ENCODE measurements around the gene ITGA2B. TPM values are rescaled to one million over a fixed set of nuclear protein-coding genes. Genes with fewer than 3 reads are reported as not detected.
"Not testable (repeated sequence)": the region's sequence is repeated elsewhere in the genome, so short reads cannot be mapped to it uniquely, and the experiment has no call there.

The ITGA2B gene
- total RNA-seq, 1 donor, result 54.5 TPM

GRCh38 chr17:44353672-44354331 is 35.6 kb downstream of the ITGA2B start:
- Histone ChIP-seq H3K27me3 (ENCODE audit: insufficient read depth, low read length) (no peaks in the 10 kb centered on the region), H3K9me3 (ENCODE audit: low read depth, low read length) (no peaks in the 10 kb centered on the region), H3K4me3 (ENCODE audit: low read length) (peak overlapping the region; percentile 22), H3K4me1 (ENCODE audit: insufficient read depth, low read length) (peaks cover 24% of the 10 kb centered on the region)

GRCh38 chr17:44352828-44353671 is 36.4 kb downstream of the ITGA2B start:
- Histone ChIP-seq H3K27me3 (ENCODE audit: insufficient read depth, low read length) (no peaks in the 10 kb centered on the region), H3K9me3 (ENCODE audit: low read depth, low read length) (no peaks in the 10 kb centered on the region), H3K4me3 (ENCODE audit: low read length) (peak overlapping the region; percentile 22), H3K4me1 (ENCODE audit: insufficient read depth, low read length) (peaks cover 32% of the 10 kb centered on the region)

GRCh38 chr17:44351961-44352827 is 37.3 kb downstream of the ITGA2B start:
- Histone ChIP-seq H3K4me1 (ENCODE audit: insufficient read depth, low read length) (peaks cover 41% of the 10 kb centered on the region), H3K27me3 (ENCODE audit: insufficient read depth, low read length) (no peaks in the 10 kb centered on the region), H3K9me3 (ENCODE audit: low read depth, low read length) (no peaks in the 10 kb centered on the region), H3K4me3 (ENCODE audit: low read length) (no peak overlapping the region)

DNA sequence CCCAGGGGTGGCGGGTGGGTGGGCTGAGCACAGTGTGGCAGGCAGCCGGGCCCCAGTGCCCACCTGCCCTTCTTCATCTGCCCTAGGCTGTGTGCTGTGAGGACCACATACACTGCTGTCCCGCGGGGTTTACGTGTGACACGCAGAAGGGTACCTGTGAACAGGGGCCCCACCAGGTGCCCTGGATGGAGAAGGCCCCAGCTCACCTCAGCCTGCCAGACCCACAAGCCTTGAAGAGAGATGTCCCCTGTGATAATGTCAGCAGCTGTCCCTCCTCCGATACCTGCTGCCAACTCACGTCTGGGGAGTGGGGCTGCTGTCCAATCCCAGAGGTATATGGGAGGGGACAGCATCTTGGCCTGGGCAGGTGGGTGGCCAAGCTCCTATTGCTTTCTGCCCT is 38.0 kb downstream of the ITGA2B start:
- Histone ChIP-seq H3K4me1 (ENCODE audit: insufficient read depth, low read length) (peaks cover 48% of the 10 kb centered on the region), H3K27me3 (ENCODE audit: insufficient read depth, low read length) (no peaks in the 10 kb centered on the region), H3K9me3 (ENCODE audit: low read depth, low read length) (no peaks in the 10 kb centered on the region), H3K4me3 (ENCODE audit: low read length) (no peak overlapping the region)

DNA sequence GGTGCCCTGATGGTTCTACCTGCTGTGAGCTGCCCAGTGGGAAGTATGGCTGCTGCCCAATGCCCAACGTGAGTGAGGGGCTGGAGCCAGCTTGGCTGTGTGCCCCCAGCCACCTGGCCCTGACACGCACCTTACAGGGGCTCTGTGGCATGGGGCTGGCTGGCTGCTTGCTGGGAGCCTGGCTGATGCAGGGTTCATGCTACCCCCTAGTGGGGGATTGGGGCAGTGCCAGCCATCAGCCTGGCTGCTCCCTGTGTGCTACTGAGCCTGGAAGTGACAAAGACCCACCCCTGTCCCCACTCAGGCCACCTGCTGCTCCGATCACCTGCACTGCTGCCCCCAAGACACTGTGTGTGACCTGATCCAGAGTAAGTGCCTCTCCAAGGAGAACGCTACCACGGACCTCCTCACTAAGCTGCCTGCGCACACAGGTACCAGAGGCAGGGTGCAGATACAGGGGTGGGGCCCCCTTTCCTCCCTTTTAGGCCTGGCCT is 38.7 kb downstream of the ITGA2B start:
- no peaks in the 10 kb centered on the region for H3K9me3 ChIP-seq (ENCODE audit: low read depth, low read length)
- H3K4me1 ChIP-seq (ENCODE audit: insufficient read depth, low read length), result peaks cover 55% of the 10 kb centered on the region
- no peaks in the 10 kb centered on the region for H3K27me3 ChIP-seq (ENCODE audit: insufficient read depth, low read length)
- H3K4me3 ChIP-seq (ENCODE audit: low read length), result no peak overlapping the region

DNA sequence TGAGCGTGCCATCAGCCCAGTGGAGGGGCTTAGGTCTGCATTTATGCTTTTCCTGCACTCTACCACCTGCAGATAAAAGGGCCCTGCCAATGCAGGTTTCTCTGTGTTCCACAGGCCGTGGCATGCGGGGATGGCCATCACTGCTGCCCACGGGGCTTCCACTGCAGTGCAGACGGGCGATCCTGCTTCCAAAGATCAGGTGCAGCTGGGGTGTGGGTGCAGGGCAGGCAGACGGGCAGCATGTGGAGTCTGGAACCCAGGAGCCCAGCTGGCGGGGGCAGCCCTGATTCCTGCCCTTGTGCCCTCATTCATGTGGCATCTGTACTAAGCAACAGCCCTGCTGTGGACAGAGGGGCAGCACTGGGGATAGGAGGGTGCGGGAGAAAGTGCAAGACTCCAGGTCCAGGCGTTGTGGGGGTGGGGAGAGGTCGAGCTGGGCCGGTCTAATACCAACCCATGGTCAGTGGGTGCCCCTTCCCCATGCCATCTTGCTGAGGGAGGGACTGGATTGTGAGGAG is 39.8 kb downstream of the ITGA2B start:
- peaks cover 63% of the 10 kb centered on the region for H3K4me1 ChIP-seq (ENCODE audit: insufficient read depth, low read length)
- no peaks in the 10 kb centered on the region for H3K27me3 ChIP-seq (ENCODE audit: insufficient read depth, low read length)
- no peak overlapping the region for H3K4me3 ChIP-seq (ENCODE audit: low read length)

GRCh38 chr17:44348988-44349364 is 40.5 kb downstream of the ITGA2B start:
- H3K4me3 ChIP-seq (ENCODE audit: low read length), result no peak overlapping the region
- H3K27me3 ChIP-seq (ENCODE audit: insufficient read depth, low read length), result no peaks in the 10 kb centered on the region
- no peaks in the 10 kb centered on the region for H3K9me3 ChIP-seq (ENCODE audit: low read depth, low read length)
- H3K4me1 ChIP-seq (ENCODE audit: insufficient read depth, low read length), result peaks cover 69% of the 10 kb centered on the region

More for the DNA sequence above, 39.8 kb downstream of the ITGA2B start:
- no peaks in the 10 kb centered on the region for H3K9me3 ChIP-seq (ENCODE audit: low read depth, low read length)

GRCh38 chr17:44348234-44348987 is 41.0 kb downstream of the ITGA2B start:
- Histone ChIP-seq H3K4me3 (ENCODE audit: low read length) (no peak overlapping the region), H3K27me3 (ENCODE audit: insufficient read depth, low read length) (no peaks in the 10 kb centered on the region), H3K9me3 (ENCODE audit: low read depth, low read length) (no peaks in the 10 kb centered on the region), H3K4me1 (ENCODE audit: insufficient read depth, low read length) (peaks cover 68% of the 10 kb centered on the region)

DNA sequence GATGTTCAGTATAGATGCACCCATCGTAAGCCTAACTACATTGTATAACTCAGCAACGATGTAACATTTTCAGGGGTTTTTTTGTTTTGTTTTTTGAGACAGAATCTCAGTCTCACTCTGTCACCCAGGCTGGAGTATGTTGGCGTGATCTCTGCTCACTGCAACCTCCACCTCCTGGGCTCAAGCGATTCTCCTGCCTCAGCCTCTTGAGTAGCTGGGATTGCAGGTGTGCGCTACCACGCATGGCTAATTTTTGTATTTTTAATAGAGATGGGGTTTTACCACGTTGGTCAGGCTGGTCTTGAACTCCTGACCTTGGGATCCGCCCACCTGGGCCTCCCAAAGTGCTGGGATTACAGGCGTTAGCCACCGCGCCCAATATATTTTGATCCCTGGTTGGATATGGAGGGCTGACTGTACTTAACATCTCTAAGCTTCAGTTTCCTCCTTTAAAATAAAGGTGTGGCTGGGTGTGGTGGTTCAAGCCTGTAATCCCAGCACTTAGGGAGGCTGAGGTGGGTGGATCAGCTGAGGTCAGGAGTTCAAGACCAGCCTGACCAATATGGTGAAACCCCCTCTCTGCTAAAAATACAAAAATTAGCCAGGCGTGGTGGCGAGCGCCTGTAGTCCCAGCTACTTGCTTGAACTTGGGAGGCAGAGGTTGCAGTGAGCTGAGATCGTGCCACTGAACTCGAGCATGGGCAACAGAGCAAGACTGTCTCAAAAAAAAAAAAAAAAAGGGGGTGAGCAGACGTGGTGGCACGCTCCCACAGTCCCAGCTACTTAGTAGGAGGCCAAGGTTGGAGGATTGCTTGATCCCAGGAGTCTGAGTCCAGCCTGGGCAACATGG is 42.0 kb downstream of the ITGA2B start:
- H3K27me3 ChIP-seq (ENCODE audit: insufficient read depth, low read length); H3K9me3 ChIP-seq (ENCODE audit: low read depth, low read length); H3K4me3 ChIP-seq (ENCODE audit: low read length): not testable (repeated sequence)
- H3K4me1 ChIP-seq (ENCODE audit: insufficient read depth, low read length), result peaks cover 63% of the 10 kb centered on the region

GRCh38 chr17:44346064-44346844 is 43.2 kb downstream of the ITGA2B start:
- peak overlapping the region; percentile 84 for H3K4me3 ChIP-seq (ENCODE audit: low read length)
- H3K9me3 ChIP-seq (ENCODE audit: low read depth, low read length), result no peaks in the 10 kb centered on the region
- H3K27me3 ChIP-seq (ENCODE audit: insufficient read depth, low read length), result no peaks in the 10 kb centered on the region
- peaks cover 65% of the 10 kb centered on the region for H3K4me1 ChIP-seq (ENCODE audit: insufficient read depth, low read length)

GRCh38 chr17:44345454-44346026 is 43.9 kb downstream of the ITGA2B start:
- Histone ChIP-seq H3K27me3 (ENCODE audit: insufficient read depth, low read length) (no peaks in the 10 kb centered on the region), H3K4me1 (ENCODE audit: insufficient read depth, low read length) (peaks cover 69% of the 10 kb centered on the region), H3K9me3 (ENCODE audit: low read depth, low read length) (no peaks in the 10 kb centered on the region), H3K4me3 (ENCODE audit: low read length) (peak overlapping the region; percentile 84)

GRCh38 chr17:44344939-44345453 is 44.5 kb downstream of the ITGA2B start, which contains the start of gene GRN:
TSS of gene GRN (plus strand) at chr17:44345302. CDS start at chr17:44349165, 3,863 bp downstream.
- Histone ChIP-seq H3K27me3 (ENCODE audit: insufficient read depth, low read length) (no peaks in the 10 kb centered on the region), H3K9me3 (ENCODE audit: low read depth, low read length) (no peaks in the 10 kb centered on the region), H3K4me3 (ENCODE audit: low read length) (peak within 1 kb of the TSS; percentile 84), H3K4me1 (ENCODE audit: insufficient read depth, low read length) (peaks cover 69% of the 10 kb centered on the region)
